Gastroesophageal sphincter (tissue), 3 donors: ENCODE data around the gene LIMK1.

Experiments
- POLR2A ChIP-seq, 2 donors: fragments of 450-650 bp; IDR thresholded peaks; one replicate each; pipeline ENCODE4 v1.6.1; 2017; ENCODE audit warnings: antibody characterized with exemption in 2 of 2, mild to moderate bottlenecking in 2 of 2, moderate library complexity in 1 of 2
- TF ChIP-seq, protein P1 (sequence below), 4 experiments: fragments of 200-600 bp in 2 of 4; fragments of 450-650 bp in 2 of 4; sonication (generic) in 1 of 4; IDR thresholded peaks; one replicate each; pipeline ENCODE4 v1.5.1; 2017 to 2019; ENCODE audit warnings: antibody characterized with exemption in 4 of 4, mild to moderate bottlenecking in 2 of 4, moderate library complexity in 2 of 4

DNA sequence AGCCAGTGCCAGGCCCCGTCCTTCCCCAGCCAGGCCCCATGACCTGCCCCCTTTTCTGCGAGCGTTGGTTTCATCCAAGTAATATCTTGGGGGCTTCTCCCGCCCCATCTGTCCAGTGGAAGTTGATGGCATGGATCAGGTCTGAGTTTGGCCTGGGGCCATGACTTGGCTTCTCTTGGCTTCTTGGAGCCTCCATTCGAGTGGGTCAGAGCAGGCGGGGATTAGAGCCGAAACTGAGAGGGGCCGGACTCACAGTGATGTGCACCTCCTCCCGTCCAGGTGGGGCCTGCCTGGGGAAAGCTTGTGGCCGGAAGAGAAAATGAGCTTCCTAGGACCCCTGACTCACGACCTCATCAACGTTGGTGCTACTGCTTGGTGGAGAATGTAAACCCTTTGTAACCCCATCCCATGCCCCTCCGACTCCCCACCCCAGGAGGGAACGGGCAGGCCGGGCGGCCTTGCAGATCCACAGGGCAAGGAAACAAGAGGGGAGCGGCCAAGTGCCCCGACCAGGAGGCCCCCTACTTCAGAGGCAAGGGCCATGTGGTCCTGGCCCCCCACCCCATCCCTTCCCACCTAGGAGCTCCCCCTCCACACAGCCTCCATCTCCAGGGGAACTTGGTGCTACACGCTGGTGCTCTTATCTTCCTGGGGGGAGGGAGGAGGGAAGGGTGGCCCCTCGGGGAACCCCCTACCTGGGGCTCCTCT lies 15.1 kb upstream of the LIMK1 start:
- TF ChIP-seq, protein P1, sequence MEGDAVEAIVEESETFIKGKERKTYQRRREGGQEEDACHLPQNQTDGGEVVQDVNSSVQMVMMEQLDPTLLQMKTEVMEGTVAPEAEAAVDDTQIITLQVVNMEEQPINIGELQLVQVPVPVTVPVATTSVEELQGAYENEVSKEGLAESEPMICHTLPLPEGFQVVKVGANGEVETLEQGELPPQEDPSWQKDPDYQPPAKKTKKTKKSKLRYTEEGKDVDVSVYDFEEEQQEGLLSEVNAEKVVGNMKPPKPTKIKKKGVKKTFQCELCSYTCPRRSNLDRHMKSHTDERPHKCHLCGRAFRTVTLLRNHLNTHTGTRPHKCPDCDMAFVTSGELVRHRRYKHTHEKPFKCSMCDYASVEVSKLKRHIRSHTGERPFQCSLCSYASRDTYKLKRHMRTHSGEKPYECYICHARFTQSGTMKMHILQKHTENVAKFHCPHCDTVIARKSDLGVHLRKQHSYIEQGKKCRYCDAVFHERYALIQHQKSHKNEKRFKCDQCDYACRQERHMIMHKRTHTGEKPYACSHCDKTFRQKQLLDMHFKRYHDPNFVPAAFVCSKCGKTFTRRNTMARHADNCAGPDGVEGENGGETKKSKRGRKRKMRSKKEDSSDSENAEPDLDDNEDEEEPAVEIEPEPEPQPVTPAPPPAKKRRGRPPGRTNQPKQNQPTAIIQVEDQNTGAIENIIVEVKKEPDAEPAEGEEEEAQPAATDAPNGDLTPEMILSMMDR (IDR thresholded peaks at IDR 0.05) = no peak
- TF ChIP-seq POLR2A (IDR thresholded peaks at IDR 0.05) = no peak
